ENCODE data around the gene TMIGD2.

The TMIGD2 gene

DNA sequence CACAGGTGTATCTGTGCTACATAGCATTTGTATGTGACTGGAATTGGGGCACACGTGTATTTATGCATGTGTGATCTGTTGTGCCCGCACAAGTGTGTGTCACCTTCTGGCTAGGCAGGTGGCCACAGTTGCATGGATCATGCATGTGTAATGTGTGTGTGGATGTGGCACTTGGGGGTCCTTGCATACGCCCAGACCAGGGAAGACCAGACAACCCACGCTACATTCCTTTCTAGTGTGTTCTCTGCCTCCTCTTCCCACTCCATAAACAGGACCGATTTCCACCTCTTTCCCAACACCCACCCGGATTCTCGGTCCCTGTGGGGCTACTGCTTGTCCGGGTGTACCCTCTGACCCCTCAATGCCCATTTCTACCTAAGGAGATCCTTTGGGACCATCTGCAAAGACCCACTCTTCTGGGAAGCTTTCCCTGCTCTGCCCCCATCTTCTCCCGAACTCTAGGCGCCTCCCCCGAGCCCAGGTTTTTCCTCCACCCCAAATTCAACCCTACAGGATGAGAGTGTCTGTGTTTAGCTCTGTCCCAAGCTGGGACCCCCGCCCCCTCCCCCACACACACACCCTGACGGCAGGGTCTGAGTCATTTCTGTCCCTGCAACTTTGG, 24.1 kb upstream of the TMIGD2 start:
- DNase-seq: no peak

DNA sequence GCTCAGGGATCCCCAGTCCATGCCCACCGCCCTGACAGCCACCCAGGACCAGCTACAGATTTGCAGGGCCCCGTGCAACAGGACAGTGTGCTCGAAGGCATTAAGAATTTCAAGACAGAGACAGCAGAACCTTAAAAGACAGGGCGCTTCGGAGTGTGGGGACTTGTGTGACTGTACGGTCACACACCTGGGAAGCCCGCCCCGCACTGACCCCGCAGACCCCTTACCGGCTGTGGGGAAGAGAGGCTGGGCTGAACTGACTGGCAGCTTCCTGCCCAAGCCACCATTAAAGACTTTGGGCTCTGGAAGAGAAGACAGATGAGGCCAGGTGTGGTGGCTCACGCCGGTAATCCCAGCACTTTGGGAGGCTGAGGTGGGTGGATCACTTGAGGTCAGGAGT, 22.0 kb upstream of the TMIGD2 start:
- no peak for DNase-seq

DNA sequence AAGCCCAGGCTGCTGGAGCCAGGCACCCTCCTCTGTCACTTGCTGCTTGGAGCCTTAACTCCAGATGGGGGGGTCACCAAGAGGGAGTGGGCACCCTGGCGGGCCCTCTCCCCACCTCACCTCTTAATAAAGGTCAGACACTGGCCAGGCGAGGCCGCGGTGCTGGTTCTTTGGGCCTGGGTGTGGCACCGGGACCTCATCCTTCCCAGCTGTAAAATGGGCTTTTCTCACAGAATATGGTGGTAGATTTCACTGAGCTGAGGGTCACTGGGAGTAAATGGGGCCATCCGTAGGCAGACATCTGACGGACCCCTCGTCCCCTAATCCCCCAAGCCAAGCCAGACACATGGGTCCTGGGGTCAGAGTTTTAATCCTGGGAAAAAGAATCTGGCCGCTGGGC, 21.5 kb upstream of the TMIGD2 start:
- DNase-seq: no peak

DNA sequence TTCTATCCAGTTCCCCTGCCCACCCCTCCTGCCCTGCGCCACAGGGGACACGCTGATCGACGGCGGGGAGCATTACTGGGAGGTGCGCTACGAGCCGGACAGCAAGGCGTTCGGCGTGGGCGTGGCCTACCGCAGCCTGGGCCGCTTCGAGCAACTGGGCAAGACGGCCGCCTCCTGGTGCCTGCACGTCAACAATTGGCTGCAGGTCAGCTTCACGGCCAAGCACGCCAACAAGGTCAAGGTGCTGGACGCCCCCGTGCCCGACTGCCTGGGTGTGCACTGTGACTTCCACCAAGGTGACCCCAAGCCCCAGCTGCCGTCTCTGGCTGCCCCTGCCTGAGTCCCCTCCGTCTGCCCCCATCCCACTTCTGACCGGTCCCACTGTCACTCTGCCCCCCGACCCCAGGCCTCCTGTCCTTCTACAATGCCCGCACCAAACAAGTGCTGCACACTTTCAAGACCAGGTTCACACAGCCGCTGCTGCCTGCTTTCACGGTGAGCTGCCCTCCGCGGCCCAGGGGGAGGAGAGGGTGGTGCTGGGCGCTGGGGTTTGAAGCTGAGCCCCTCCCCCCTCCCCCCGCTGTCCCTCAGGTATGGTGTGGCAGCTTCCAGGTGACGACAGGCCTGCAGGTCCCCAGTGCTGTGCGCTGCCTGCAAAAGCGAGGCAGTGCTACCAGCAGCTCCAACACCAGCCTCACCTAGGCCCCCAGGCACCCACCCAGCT, 20.9 kb upstream of the TMIGD2 start:
- DNase-seq: no peak

DNA sequence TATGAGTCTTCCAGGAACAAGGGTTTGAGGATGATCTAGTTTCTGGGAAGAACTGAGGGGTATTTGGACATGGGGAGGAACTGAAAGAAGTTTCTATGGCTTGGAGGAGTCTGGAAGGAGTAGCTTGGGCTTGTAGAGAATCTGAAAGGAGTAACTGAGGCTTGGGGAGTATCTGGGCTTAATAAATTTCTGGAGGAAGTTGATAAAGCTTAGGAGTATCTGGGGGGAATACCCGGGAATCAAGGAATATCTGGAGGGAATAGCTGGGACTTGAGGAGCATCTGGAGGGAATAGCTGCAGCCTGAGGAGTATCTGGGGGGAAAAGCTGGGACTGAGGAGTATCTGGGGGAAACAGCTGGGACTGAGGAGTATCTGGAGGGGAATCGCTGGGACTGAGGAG, 18.2 kb upstream of the TMIGD2 start:
- DNase-seq: no peak

DNA sequence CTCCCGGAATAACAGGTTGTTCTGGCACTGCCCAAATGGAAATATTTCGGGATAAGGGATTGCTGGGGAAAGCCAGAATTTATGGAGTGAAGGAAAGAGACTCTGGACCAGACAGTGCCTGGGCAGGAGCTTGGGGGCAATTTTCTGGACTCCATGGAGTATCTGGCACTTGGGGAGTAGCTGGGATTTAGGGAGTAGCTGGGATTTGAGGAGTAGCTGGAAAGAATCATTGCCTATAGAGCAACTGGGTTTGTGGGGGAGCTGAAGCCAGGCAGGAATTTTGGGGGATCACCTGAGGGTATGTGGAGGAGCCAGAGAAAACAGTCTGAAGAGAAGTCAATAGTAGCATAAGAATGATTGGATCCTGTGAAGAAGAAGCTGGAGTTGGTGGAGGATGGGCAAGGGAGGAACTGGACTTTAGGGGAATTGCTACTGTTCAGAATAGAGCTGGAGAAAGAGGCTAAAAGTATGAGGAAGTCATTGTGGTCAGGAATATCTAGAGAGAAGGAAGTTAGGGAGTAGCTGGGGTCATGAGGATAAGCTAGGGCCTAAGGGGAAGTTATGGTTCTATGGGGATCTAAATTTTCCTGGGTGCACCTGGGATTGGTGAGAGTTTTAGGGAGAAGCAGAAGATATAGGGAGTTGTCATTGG, 17.0 kb upstream of the TMIGD2 start:
- no peak for DNase-seq

DNA sequence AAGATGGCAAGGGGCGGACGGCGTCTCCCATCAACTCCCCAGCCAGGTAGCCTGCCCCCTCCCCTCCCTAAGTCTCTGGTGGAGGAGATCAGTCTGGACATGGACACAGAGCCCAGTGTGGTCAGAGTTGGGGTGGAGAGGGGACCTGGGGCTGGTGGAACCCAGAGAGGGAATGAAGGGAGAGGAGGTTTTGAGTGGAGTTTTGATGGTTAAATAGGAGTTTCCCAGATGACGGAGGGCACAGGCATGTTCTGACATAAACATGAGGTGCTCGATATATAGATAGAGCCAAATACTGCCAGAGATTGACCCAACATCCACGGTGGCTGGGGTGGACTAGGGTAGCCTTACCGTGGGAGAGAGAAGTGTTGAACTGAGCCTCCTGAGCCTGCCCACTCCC, 16.3 kb upstream of the TMIGD2 start:
- DNase-seq: no peak

DNA sequence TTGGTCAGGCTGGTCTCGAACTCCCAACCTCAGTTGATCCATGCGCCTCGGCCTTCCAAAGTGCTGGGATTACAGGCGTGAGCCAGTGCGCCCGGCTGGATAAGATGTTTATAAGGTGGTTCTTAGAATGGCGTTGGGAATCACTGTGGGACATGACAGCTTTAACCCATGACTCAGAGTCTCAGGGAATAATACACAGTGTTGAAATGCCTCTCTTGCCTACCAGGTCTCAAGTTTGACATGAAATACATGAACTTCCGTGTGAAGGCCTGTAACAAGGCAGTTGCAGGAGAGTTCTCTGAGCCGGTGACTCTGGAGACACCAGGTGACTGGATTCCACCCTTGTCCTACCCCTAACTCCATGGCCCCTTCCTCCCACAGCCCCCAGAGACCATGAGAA, 14.8 kb upstream of the TMIGD2 start:
- no peak for DNase-seq

DNA sequence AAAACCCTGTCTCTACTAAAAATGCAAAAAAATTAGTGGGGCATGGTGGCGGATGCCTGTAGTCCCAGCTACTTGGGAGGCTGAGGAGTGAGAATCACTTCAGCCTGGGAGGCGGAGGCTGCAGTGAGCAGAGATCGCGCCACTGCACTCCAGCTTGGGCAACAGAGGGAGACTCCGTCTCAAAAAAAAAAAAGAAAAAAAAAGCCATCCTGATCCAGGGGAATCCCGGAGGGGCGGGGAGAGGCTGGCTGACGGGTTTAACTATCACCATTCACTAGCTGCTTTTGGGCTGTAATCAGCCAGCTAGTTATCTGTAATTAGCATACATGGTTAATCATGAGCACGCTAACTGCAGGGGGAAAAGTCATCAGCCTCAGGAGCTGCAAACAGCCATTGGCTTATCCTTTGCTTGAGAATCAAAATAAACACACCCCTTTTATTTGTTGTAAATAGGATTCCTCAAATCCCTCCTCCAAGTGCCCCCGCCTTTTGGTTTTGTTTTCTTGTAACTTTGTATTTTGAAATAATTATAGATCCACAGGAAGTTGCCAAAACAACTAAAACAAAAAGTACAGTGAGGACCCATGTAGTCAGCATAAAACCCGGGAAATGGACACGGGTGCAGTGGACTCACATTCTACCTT, 11.8 kb upstream of the TMIGD2 start:
- DNase-seq: no peak

DNA sequence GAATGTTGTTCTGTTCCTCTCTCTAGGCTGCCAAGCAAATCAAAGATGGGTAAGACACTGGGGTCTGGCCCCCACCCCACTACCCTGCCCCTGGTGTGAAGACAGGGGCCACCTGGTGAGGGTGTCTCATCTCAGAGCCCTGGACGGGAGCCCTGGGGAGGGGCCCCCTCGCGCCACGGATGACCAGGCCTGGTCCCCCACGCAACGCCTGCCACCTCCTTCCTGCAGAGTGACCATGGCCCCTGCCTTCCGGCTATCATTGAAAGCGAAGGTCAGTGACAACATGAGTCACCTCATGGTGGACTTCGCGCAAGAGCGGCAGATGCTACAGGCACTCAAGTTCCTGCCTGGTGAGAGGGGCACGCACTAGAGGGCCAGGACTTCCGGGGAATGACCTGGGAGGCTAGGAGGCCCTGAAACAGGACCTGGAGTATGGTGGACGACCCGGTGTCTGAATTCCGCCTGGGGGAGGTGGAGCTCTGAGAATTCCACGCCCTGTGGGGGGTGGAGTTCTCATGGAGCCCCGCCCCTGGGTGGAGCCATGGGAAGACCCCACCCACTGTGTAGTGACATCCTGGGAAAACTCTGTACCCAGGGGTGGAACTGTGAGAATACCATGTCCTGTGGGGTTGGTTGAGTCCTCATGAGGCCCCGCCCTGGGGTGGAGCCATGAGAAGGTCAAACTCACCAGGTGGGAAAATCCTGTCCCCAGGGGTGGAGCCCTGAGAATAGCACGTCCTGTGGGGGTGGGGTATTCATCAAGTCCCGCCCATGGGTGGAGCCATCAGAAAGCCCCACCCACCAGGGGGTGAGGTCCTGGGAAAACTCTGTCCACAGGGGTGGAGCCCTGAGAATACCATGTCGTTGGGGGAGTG, 8.3 kb upstream of the TMIGD2 start:
- no peak for DNase-seq

DNA sequence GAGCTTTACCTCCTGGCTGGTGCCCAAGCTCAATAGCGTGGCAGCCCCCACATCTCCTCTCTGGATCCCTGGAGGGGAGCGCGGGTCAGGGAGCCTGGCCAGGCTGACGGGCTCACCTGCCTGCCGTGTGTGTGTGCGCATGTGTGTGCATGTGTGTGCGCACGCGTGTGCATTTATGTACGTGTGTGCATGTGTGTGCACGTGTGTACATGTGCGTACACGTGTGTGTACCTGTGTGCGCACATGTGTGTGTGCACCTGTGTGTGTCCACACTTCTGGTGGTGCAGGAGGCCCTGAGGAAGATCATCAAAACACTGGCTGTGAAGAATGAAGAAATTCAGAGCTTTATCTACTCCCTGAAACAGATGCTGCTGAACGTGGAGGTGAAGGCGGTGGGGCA, 3.5 kb upstream of the TMIGD2 start:
- DNase-seq: no peak

DNA sequence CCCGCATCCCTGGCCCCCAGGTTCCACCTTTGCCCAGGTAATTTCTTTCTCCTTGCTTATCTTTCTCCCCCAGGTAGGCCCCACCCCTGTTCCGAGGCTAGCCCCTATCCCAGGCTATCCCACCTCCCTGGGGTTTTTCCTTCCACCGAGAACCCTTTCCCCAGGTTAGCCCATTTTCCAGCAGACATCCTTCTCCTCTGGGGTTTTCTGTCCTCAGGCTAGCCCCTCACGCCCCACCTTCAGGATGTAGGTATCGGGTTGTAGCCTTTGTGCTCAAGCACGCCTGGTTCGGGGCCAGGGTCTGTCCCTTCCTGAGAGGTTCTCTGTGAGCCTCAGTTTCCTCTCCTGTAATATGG, 3.0 kb upstream of the TMIGD2 start:
- DNase-seq: no peak

DNA sequence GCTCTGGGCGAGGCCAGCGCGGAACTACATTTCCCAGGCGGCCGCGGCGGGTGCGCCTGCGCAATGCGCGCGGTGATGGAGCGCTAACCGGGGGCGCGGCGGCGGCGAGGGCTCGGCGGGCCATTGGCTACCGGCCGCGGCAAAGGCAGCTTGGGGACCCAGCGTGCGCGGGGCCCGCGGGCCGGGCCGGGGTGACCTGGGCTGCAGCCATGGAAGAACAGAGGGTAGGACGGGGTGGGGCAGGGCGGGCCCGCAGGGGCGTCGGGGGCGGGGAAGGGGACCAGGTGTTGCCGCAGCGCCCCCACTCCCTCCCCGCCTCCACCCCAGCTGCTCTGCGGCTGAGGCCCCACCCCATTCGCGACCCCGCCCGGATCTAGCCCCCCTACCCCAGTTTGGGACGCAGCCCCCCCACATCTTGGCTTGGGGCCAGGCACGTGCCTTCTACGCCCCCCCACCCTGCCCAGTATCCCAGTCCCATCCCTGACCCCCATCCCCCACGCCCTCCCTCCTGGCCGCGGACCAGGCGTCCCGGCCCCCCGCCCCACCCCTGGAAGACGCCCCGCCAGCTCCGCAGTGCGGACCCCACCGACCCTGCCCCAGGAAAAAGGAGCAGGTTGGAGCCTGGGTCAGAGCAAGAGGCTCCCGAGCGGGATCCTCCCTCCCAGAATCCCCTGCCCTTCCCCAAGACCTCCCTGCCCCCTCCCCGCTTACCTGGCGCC, 2.5 kb upstream of the TMIGD2 start, which contains the start of gene FSD1:
TSS of gene FSD1 (plus strand) at position 61 of the 719 bp plus-strand sequence. CDS start at position 210, 149 bp downstream.
- no peak for DNase-seq

DNA sequence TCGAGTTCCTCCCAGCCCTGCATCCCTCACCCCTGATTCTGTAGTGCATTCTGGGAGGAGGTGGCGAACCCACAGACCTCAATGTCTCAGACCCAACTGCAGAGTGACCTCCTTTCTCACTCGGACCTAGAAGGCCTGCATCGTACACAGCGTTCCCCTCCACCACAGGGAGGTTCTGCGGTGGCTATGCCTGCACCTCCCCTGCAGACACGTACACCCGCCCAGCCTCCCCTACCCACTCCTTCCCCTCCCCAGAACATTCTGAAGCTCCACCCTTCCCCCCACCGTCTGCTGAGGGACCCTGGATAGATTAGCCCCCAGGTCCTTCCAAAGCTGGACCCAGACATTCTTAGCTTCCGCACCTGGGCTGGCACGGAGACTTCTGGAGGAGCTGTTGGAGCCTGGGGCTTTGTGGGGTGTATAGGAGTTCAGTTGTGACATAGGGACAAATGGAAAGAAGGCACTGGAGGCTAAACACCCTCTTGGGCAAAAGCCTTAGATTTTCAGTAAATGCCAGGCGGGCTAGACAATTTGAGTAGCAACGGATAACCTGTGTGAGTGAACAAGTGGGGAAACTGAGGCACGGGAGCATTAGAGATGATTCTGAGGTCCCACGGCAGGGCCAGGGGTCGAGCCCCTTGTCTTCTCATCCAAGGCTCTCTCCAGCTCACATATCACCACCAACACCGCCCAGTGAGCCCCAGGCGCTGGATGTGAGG, 1.8 kb upstream of the TMIGD2 start:
- DNase-seq: no peak

DNA sequence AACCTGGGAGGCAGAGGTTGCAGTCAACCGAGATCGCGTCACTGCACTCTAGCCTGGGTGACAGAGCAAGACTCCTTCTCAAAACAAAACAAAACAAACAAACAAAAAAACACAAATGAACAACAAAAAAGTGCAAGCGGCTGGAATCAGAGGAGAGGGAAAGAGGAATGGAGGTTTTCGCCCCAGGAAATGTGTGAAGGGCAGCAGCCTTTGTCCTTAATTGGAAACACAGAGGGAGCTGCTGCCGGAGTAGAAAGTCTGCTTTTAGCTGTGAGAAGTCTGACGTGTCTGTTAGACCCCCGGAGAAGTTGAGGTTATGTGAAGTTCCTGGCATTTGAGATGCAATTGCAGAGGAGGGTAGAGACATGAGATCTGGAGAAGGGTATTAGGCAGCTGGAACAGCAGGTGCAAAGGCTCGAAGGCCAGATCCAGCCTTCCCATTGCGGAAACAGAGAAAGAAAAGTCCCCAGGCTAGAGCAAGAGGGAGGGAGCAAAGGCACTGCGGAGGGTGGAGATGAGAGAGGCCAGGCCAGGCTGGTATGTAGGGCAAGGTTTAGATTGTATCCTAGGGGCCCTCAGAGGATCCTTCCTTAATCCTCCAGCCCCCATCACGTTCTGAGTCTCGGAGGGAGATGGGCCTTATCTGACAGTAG, 473 bp downstream of the TMIGD2 start:
- DNase-seq: no peak

DNA sequence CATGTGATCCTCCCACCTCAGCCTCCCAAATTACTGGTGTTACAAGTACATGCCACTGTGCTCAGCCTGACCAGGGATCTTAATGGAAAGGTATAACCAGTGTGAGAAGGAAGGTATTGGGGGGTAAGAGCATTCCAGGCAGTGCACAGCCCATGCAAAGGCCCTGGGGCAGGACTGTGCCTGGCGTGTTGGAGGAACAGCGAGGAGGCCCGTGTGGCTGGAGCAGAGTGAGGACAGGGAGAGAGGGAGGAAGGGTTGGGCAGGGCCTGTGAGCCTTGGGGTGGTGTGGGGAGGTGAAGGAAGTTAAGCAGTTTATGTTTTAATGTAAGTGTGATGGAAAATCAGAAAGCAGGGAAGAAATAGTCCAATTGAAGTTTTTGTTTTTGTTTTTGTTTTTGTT, 1.6 kb downstream of the TMIGD2 start:
- no peak for DNase-seq

DNA sequence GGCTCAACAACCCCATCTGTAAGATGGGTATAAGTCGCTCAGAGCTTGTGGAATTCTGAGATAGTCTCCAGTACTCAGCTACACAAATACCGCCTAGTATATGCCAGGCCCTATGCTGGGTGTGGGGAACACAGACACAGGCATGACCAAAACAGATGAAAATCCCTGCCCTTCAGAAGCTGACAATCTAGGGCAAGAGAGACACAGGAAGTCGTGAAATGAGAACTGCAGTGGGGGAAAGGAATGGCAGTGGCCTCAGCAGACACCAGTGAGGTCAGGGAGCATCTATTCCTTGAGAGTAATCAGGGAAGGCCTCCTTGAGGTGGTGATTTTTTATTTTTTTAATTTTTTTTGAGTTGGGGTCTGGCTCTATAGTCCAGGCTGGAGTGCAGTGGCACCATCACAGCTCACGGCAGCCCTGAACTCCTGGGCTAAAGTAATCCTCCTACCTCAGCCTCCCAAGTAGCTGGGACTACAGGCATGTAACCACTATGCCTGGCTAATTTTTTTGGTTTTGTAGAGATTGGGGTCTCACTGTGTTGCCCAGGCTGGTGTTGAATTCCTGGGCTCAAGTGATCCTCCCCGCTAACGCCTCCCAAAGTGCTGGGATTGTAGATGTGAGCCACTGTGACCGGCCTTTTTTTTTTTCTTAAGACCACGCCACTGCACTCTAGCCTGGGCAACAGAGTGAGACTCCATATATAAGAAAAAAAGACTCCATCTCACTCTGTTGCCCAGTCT, 3.2 kb downstream of the TMIGD2 start:
- no peak for DNase-seq

DNA sequence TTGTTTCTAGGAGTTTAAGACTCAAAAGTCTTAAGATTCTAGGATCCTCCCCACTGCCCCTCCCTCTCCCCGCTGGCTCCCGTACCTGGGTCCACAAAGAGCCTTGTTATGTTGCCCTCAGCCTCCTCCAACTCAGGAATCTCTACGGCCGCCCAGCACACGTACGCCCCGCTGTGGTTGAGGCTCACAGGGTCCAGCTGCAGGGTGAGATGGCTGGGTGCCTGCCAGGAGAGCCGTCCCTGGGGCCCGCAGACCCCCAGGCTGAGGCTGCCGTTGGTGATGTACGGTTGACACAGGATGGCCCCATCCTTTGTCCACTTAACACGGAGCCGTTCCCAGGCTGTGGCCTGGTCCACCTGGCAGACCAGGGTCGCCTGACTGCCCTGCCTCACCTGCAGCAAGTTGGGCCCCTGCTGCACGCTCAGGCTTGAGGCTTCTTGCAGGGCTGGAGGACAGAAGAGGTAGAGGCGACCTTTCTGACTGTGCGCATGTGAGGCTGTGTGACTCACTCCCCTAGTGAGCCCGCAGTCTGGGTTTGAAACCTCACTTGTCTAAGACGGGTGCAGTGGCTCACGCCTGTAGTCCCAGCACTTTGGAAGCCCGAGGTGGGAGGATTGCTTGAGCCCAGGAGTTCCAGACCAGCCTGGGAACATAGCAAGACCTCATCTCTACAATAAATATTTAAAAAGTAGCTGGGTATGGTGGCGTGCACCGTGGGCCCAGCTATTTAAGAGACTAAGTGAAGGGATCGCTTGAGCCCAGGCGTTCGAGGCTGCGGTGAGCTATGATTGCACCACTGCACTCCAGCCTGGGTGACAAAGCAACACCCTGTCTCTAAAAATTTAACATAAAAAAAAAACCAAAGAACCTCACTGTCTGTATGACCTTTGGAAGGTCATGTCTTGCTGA, 4.0 kb downstream of the TMIGD2 start:
- DNase-seq: no peak

All from amniotic stem cell (primary cell).